ENCODE data around the gene SCNN1A.

Gene SCNN1A

GRCh38 chr12:6317693-6318439 is 57.5 kb downstream of the SCNN1A start:
- no peak for DNase-seq (ENCODE audit: low spot score)

DNA sequence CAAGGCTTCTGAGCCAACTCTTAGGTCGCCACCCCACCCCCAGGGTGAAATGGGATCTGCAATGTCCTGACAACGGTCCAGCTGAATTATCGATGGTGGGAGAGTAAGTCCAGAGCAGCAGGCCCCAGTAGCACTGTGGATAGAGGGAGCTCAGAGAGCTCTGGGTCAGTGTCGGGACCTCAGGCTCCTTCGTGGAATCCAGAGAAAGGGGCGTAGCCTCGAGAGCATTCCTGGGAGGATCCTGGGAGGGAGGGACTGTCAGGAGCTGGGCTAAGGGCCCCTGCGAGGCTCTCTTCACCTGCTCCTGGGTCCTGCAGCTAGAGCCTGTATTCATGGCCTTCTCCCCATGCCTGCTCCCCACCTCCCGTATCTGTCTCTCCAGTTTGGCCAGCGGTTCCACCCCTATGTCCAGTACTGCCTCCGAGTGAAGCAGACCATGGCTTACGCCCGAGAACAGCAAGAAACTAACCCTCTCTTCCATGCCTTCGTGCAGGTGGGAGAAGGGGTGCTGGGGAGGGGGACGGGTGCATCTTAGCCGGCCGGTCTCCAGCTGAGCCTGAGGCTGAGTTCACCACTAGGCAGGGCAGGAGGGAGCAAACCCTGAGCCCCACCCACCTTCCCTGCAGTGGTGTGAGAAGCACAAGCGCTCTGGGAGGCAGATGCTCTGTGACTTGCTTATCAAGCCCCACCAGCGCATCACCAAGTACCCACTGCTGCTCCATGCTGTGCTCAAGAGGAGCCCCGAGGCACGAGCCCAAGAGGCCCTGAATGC is 58.3 kb downstream of the SCNN1A start:
- DNase-seq (ENCODE audit: low spot score): no peak

DNA sequence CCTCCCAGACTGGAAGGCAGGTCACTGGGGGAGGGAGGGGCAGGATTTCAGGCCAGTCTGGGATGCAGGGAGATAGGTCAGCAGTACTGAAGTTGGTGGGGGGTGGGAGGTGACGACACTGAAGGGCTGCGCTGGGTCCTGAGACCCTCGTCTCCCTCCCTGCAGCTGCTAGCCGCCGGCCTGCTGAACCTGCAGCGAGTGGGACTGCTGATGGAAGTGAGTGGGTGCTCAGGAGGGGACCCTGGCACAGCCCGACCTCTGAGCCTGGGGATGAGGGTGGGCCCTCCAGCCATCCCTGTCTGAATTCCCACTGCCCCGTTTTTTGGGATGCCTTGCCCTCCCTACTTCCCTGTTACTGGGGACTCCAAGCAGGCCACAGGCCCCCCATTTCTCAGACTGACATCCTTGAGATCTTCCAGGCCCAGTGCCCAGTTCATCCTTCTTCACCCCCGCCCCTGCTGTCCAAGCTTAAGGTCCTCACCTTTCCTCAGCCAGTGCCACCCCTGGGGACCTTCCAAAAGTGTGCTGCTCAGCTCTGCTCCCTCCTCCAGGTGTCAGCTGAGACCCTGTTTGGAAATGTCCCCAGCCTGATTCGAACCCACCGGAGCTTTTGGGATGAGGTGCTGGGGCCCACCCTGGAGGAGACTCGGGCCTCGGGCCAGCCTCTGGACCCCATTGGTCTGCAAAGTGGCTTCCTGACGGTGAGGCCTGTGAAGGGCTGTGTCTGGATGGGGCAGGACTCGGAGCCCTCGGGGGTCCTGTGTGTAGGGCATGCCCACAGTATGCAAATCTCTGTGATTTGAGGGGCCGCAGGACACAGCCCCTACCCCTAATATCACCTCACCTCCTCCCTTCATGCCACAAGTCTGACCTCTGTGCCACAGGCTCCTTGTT is 59.4 kb downstream of the SCNN1A start:
- no peak for DNase-seq (ENCODE audit: low spot score)

DNA sequence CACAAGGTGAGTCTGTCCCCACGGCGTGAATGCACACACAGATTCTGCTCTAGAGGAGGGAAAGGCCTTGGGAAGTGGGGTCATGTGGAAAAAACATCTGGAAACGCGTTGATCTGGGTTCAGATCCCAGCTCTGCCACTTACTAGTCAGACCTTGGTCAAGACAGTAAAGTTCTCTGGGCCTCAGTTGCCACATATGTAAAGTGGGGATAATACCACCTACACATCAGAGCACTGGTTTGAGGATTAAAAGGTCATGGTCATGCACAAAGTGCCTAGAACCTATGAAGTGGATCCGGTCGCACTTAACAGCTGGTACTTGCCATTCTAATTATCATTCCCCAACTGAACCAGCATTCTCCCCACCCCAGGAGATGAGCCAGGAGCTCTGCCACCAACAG is 60.2 kb downstream of the SCNN1A start:
- no peak for DNase-seq (ENCODE audit: low spot score)

DNA sequence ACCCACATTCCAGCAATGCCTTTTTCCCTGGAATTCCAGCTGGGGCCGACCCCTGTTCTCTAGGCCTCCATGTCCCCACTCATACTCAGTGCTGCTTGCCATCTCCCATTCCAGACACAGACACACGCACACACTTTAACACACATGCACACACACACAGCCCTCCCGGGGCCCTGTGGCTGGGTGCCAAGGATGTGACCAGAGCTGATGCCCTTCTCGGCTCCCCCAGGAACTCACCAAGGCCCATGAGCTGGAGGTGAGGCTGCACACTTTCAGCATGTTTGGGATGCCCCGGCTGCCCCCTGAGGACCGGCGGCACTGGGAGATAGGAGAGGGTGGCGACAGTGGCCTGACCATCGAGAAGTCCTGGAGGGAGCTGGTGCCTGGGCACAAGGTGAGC is 60.6 kb downstream of the SCNN1A start:
- no peak for DNase-seq (ENCODE audit: low spot score)

GRCh38 chr12:6313326-6313940 is 61.9 kb downstream of the SCNN1A start:
- DNase-seq (ENCODE audit: low spot score): no peak

- peak; percentile 69 for DNase-seq (ENCODE audit: low spot score)
Observed at GRCh38 chr12:6312529-6313325, 62.6 kb downstream of the SCNN1A start.

- DNase-seq (ENCODE audit: low spot score): no peak
Observed at GRCh38 chr12:6311822-6312528, 63.4 kb downstream of the SCNN1A start.

DNA sequence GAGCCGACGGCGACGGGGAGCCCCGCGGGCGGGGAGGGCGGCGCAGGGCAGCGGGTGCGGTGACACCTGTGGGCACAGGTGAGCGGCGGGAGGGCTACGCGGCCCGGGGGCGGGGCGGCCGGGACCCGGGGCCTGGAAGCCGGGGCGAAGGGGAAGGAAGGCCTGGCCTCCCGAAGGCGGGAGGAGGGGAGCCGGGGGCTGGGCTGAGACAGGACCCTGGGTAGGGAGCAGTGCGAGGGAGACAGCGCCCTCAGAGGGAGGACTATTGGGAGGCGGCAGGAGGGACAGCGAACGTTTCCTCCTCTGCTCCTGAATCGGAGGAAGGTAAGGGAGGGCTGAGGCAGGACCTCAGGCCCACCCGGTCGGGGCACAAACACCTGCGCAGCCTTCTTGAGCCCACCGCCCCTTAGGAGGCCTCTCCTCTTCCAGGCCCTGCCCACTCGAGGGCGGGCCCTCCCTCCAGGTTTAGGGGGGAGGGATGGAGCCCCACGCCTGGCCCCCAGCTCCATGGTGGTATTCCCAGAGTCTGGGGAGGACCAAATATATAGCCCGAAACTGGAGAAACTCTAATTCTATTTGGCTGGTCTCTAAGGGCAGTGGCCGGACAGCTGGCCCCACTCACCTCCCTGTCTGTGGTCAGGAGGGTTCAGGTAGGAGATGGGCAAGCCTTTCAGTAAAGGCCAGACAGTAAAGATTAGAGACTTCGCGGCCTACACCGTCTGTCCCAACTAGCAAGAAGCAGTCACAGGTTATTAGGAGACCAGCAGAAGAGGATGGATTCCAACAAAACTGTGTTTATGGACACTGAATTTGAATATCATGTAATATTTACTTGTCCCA is 64.4 kb downstream of the SCNN1A start:
- no peak for DNase-seq (ENCODE audit: low spot score)

DNA sequence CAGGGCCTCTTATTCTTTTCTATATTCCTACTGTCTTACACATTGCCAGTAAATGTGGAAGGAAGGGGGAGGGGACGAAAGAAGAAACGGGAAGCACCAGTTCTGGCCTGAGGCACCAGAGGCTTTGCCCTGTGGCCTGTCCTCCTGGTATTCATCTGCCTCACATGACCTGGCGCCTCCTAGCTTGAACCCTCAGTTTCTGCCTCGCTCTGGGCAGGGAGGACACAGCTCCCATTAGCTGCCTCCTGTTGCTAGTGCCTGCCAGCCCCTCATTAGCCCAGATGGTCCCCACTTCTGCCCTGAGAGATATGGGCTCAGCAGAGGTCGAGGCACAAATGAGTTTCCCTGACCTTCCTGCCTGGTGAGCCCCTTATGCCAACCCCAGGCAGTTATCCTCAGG is 67.8 kb downstream of the SCNN1A start:
- DNase-seq (ENCODE audit: low spot score): no peak

GRCh38 chr12:6306599-6307220 is 68.7 kb downstream of the SCNN1A start:
- DNase-seq (ENCODE audit: low spot score): no peak

- DNase-seq (ENCODE audit: low spot score): no peak
Observed at GRCh38 chr12:6306151-6306550, 69.2 kb downstream of the SCNN1A start.

DNA sequence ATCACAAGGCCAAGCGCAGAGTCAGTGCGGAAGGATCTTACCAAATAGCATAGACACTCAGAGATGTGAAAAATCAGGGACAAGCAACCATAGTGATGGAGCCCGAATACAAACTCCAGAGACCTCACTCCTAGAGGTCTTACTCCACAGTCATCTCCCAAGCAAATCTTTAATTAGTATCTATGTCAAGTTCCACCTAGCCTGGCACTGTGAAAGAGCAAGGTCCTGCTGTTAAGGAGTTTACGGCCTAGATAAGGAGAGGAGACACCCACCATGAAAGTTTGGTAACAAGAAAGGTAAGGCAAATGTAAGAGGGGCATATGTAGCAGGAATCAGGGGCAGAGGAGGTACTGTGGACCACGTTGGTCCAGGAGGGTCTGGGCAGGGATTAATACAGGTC is 72.3 kb downstream of the SCNN1A start:
- DNase-seq (ENCODE audit: low spot score): no peak

DNA sequence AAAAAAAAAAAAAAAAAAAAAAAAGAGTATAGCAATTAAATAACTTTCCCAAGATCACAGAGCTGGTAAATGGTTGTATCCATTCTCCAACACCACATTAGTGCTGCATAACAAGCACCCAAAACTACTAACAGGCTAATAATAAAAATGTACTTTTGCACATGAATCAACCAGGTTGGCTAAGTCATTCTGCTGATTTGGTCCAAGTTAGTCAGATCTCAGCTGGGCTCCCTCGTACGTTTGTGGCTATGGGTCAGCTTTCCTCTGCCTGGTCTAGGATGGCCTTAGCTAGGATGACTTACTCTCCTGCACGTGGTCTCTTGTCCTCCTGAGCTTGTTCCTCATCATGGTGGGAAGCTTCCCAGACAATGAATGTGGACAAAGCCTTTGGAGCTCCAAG is 72.7 kb downstream of the SCNN1A start:
- no peak for DNase-seq (ENCODE audit: low spot score)

GRCh38 chr12:6301721-6302120 is 73.6 kb downstream of the SCNN1A start:
- DNase-seq (ENCODE audit: low spot score): no peak

DNA sequence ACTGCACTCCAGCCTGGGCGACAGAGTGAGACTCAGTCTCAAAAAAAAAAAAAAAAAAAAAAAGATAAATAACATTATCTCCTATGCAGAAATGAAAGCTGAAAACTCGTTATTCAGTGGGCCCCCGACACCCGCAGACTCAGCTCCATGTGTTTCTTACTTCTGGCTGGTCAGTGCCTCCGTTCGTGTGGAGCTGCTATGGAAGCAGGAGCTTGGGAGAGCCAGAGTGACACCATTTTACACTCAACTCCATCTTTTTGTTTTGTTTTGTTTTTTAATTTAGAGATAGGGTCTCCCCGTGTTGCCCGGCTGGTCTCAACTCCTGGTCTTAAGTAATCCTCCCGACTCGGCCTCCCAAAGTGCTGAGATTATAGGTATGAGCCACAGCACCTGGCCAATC is 78.2 kb downstream of the SCNN1A start:
- DNase-seq (ENCODE audit: low spot score): no peak
